ENCODE data around the gene GMPPA. TPM values are rescaled to one million over a fixed set of nuclear protein-coding genes. Genes with fewer than 3 reads are reported as not detected.

The GMPPA gene
- total and polyA plus RNA-seq, 9 of the 15 experiments (the other 6 are each of a cell fraction or from before 2014, with no cell fraction given): 7.0 to 101 (median 66.7) TPM

- peak; percentile 64; the same call in 1 of the 2 replicates for TF ChIP-seq SP1 (CRISPR knock-in tag; IDR thresholded peaks at IDR 0.05)
- no peak for TF ChIP-seq HMGXB4 (CRISPR knock-in tag; IDR thresholded peaks at IDR 0.05)
- peak; percentile 45 for TF ChIP-seq CCNT2 (IDR thresholded peaks at IDR 0.05; ENCODE audit: borderline replicate concordance, extremely low read depth, insufficient read length, low read depth, low read length)
- TF ChIP-seq ZBTB2 (IDR thresholded peaks at IDR 0.05): peak; percentile 23; the same call in 1 of the 2 replicates
- peak; percentile 48; the same call in 1 of the 2 replicates for TF ChIP-seq NFIC (IDR thresholded peaks at IDR 0.05)
- no peak for TF ChIP-seq SP2 (IDR thresholded peaks at IDR 0.05; ENCODE audit: extremely low read depth, low read depth, low read length, poor library complexity, severe bottlenecking)
- no peak for TF ChIP-seq ZNF512 (tag; IDR thresholded peaks at IDR 0.05)
- TF ChIP-seq DDX20 (tag; IDR thresholded peaks at IDR 0.05; ENCODE audit: low read depth): no peak
- peak; percentile 71; the same call in 1 of the 2 replicates for TF ChIP-seq STAG1 (CRISPR knock-in tag; IDR thresholded peaks at IDR 0.05; ENCODE audit: borderline replicate concordance)
- TF ChIP-seq HCFC1 (IDR thresholded peaks at IDR 0.05; ENCODE audit: low read depth, low read length): 0 out of 2 replicates have a peak, but pooled peaks have one; percentile 32
- no peak for TF ChIP-seq PHB2 (IDR thresholded peaks at IDR 0.05; ENCODE audit: low read depth)
- TF ChIP-seq ID3 (CRISPR knock-in tag; IDR thresholded peaks at IDR 0.05): no peak
- TF ChIP-seq ID3 (tag; IDR thresholded peaks at IDR 0.05): peak; percentile 85; the same call in 1 of the 2 replicates
- TF ChIP-seq HNRNPLL (IDR thresholded peaks at IDR 0.05; ENCODE audit: low read depth, low read length, poor library complexity, severe bottlenecking): no peak
- peak; percentile 92 for TF ChIP-seq FIP1L1 (IDR thresholded peaks at IDR 0.05; ENCODE audit: low read depth, low read length, poor library complexity, severe bottlenecking)
- no peak for TF ChIP-seq E2F3 (CRISPR knock-in tag; IDR thresholded peaks at IDR 0.05)
- TF ChIP-seq KAT8 (IDR thresholded peaks at IDR 0.05; ENCODE audit: low read depth): no peak
- peak; percentile 97 for TF ChIP-seq MAX (CRISPR knock-in tag; IDR thresholded peaks at IDR 0.05)
- TF ChIP-seq GTF2A2 (tag; IDR thresholded peaks at IDR 0.05): no peak
- peak; percentile 61 for TF ChIP-seq C11orf30 (IDR thresholded peaks at IDR 0.05; ENCODE audit: low read depth)
- no peak for TF ChIP-seq SREBF2 (CRISPR knock-in tag; IDR thresholded peaks at IDR 0.05)
Measured at GRCh38 chr2:219541611-219542180, 43.0 kb downstream of the GMPPA start (continued).

Measured in K562 (cell line).